GM18526 (cell line): ENCODE results near the gene PPM1F.

Experiments used
- POLR2A ChIP-seq: IDR thresholded peaks from 3 replicates; pipeline ENCODE4 v1.6.1; 2011; ENCODE audit not compliant: insufficient read length; ENCODE audit errors: extremely low read depth

The PPM1F gene

GRCh38 chr22:21940521-21940920, 12.1 kb downstream of the PPM1F start:
- no peak for TF ChIP-seq POLR2A

GRCh38 chr22:21939461-21939913, 13.2 kb downstream of the PPM1F start:
- TF ChIP-seq POLR2A = no peak

GRCh38 chr22:21938906-21939305, 13.7 kb downstream of the PPM1F start:
- TF ChIP-seq POLR2A = no peak

GRCh38 chr22:21938071-21938822, 14.4 kb downstream of the PPM1F start:
- TF ChIP-seq POLR2A = peak; percentile 62

GRCh38 chr22:21937821-21938070, 14.9 kb downstream of the PPM1F start:
- TF ChIP-seq POLR2A = no peak

GRCh38 chr22:21937041-21937820, 15.4 kb downstream of the PPM1F start:
- no peak for TF ChIP-seq POLR2A

GRCh38 chr22:21936151-21936775, 16.4 kb downstream of the PPM1F start:
- TF ChIP-seq POLR2A = no peak

- no peak for TF ChIP-seq POLR2A
Observed at GRCh38 chr22:21933910-21934309, 18.7 kb downstream of the PPM1F start.

GRCh38 chr22:21933413-21933812, 19.2 kb downstream of the PPM1F start:
- TF ChIP-seq POLR2A = no peak

- no peak for TF ChIP-seq POLR2A
Observed at GRCh38 chr22:21932347-21932746, 20.3 kb downstream of the PPM1F start.

- no peak for TF ChIP-seq POLR2A
Observed at GRCh38 chr22:21931056-21931455, 21.6 kb downstream of the PPM1F start.

GRCh38 chr22:21929253-21929652, 23.4 kb downstream of the PPM1F start:
- TF ChIP-seq POLR2A = no peak

GRCh38 chr22:21928048-21928447, 24.6 kb downstream of the PPM1F start:
- no peak for TF ChIP-seq POLR2A

- no peak for TF ChIP-seq POLR2A
Observed at GRCh38 chr22:21927174-21927823, 25.3 kb downstream of the PPM1F start.

- TF ChIP-seq POLR2A = no peak
Observed at GRCh38 chr22:21926728-21927127, 25.9 kb downstream of the PPM1F start.

GRCh38 chr22:21923163-21923561, 29.5 kb downstream of the PPM1F start:
- TF ChIP-seq POLR2A = no peak
